Neural progenitor cell (in vitro differentiated cells): ENCODE results near the gene PER2. TPM values are rescaled to one million over a fixed set of nuclear protein-coding genes. Genes with fewer than 3 reads are reported as not detected.

Source experiments
- DNase-seq: peaks from one replicate; pipeline ENCODE4 v3.0.0-alpha.2; 2016; ENCODE audit warnings: low spot score
- H2AFZ ChIP-seq: fragments of 200-600 bp; sonication (generic); replicated peaks from 2 replicates; pipeline ENCODE4 v1.6.1; 2016; ENCODE audit warnings: antibody characterized with exemption
- H3F3A ChIP-seq: fragments of 200-600 bp; sonication (generic); 2 replicates; pipeline ENCODE4 v1.6.1; 2016; ENCODE audit warnings: antibody characterized with exemption, low read depth
- H3K27ac ChIP-seq: fragments of 200-600 bp; sonication (generic); 2 replicates; pipeline ENCODE4 v1.5.1; 2016; ENCODE audit warnings: mild to moderate bottlenecking
- H3K27me3 ChIP-seq: fragments of 200-600 bp; sonication (generic); 2 replicates; pipeline ENCODE4 v1.6.1; 2016; ENCODE audit warnings: mild to moderate bottlenecking, moderate library complexity
- H3K36me3 ChIP-seq: fragments of 200-600 bp; sonication (generic); 2 replicates; pipeline ENCODE4 v1.5.1; 2016
- H3K4me1 ChIP-seq: fragments of 200-600 bp; sonication (generic); 2 replicates; pipeline ENCODE4 v1.6.1; 2016; ENCODE audit warnings: mixed run types
- H3K4me2 ChIP-seq: fragments of 200-600 bp; sonication (generic); 2 replicates; pipeline ENCODE4 v1.6.1; 2016
- H3K4me3 ChIP-seq: fragments of 200-600 bp; sonication (generic); 2 replicates; pipeline ENCODE4 v1.5.1; 2016
- H3K79me2 ChIP-seq: fragments of 200-600 bp; sonication (generic); 2 replicates; pipeline ENCODE4 v1.6.1; 2016; ENCODE audit warnings: low read depth
- H3K9ac ChIP-seq: fragments of 200-600 bp; sonication (generic); 2 replicates; pipeline ENCODE4 v1.6.1; 2016
- H3K9me3 ChIP-seq: fragments of 200-600 bp; sonication (generic); 2 replicates; pipeline ENCODE4 v1.5.1; 2016; ENCODE audit warnings: low read depth
- H4K20me1 ChIP-seq: fragments of 200-600 bp; sonication (generic); 2 replicates; pipeline ENCODE4 v1.6.1; 2016; ENCODE audit warnings: low read depth
- H3K27ac Mint-ChIP-seq: 3 replicates; pipeline ENCODE4 v1.8.0; 2021; ENCODE audit warnings: mixed read lengths
- H3K27me3 Mint-ChIP-seq: 2 replicates; pipeline ENCODE4 v1.8.0; 2022; ENCODE audit warnings: low read depth, mild to moderate bottlenecking, inconsistent platforms, moderate library complexity, mixed read lengths; ENCODE audit not compliant: insufficient read depth
- H3K36me3 Mint-ChIP-seq: 3 replicates; pipeline ENCODE4 v1.8.0; 2021; ENCODE audit warnings: mixed read lengths
- H3K4me1 Mint-ChIP-seq: 3 replicates; pipeline ENCODE4 v1.8.0; 2021; ENCODE audit warnings: mixed read lengths
- H3K4me3 Mint-ChIP-seq: 3 replicates; pipeline ENCODE4 v1.8.0; 2021; ENCODE audit warnings: mild to moderate bottlenecking, moderate library complexity, mixed read lengths
- H3K9me3 Mint-ChIP-seq: 3 replicates; pipeline ENCODE4 v1.8.0; 2020; ENCODE audit warnings: mixed read lengths
- CTCF ChIP-seq: fragments of 200-600 bp; sonication (generic); IDR thresholded peaks from 2 replicates; pipeline ENCODE4 v1.5.1; 2017; ENCODE audit warnings: antibody characterized with exemption, mild to moderate bottlenecking
- EZH2 ChIP-seq: fragments of 200-600 bp; sonication (generic); IDR thresholded peaks from 2 replicates; pipeline ENCODE4 v1.6.1; 2017; ENCODE audit warnings: antibody characterized with exemption, mild to moderate bottlenecking, moderate library complexity
- EZH2phosphoT487 ChIP-seq: fragments of 200-600 bp; sonication (generic); IDR thresholded peaks from 2 replicates; pipeline ENCODE4 v1.6.1; 2017; ENCODE audit warnings: antibody characterized with exemption
- total RNA-seq: library from RNA; depleted of rRNA; stranded (reverse); fragments of >200 nt; gene quantifications from 2 replicates; pipeline ENCODE4 v1.2.3, GENCODE V29; 2015; ENCODE audit warnings: low replicate concordance

PER2 gene
- total RNA-seq, 1 donor from 2014 or later, result 1.4 TPM

DNA sequence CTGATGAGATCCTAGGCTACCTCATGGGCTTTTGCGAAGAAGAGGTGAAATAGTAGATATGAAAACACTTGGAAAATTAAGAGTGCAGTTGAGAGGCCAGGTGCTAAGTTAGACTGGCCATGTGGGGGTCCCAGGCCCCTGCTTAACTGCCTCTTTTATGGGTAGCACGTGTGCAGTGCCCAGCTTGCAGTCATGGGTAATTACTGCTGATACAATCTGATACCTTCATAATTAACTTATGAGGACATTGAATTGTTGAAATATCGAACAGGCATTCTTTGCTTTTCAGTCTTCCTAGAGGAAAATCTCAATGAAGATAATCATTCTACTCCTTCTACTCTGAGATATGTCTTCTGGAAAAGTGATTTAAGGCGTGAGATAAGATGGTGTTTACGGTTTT, 43.5 kb upstream of the PER2 start:
- H3K27me3 ChIP-seq, result no peaks in the 10 kb centered on the region
- no peaks in the 10 kb centered on the region for H3K4me1 ChIP-seq
- peaks cover 4% of the 10 kb centered on the region for H4K20me1 ChIP-seq
- H3K4me2 ChIP-seq, result no peak overlapping the region
- no peak overlapping the region for H3K27ac ChIP-seq
- Mint-ChIP-seq H3K4me3 (no peak overlapping the region), H3K27ac (no peak overlapping the region), H3K9me3 (no peaks in the 10 kb centered on the region), H3K27me3 (no peaks in the 10 kb centered on the region), H3K4me1 (no peaks in the 10 kb centered on the region), H3K36me3 (peaks cover 28% of the 10 kb centered on the region)
- H2AFZ ChIP-seq, result no peak overlapping the region
- no peaks in the 10 kb centered on the region for H3K79me2 ChIP-seq
- peaks cover 5% of the 10 kb centered on the region for H3K36me3 ChIP-seq
- TF ChIP-seq CTCF (no peak), EZH2phosphoT487 (no peak), EZH2 (no peak)
- H3K9me3 ChIP-seq, result no peaks in the 10 kb centered on the region
- no peak overlapping the region for H3K4me3 ChIP-seq
- no peak for DNase-seq
- no peaks in the 10 kb centered on the region for H3F3A ChIP-seq
- H3K9ac ChIP-seq, result no peak overlapping the region

DNA sequence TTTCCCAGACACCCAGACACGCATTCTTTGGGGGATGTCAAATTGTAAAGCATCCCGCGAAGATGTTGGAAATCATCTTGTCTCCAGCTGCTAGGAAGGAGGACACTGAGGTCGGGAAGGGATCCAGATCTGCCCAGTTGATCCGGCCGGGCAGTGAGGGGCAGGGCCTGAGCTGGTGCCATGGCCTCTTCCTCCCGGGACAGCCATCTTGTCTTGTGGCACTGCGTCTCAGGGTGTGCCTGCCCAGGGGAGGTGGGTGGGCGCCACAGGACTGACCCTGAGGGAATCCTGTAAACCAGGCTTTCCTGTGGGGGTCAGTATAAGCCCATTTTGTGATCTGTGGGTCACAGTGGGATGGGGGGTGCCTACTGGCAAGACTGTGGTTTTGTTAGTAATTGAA, 42.0 kb upstream of the PER2 start:
- no peaks in the 10 kb centered on the region for H3F3A ChIP-seq
- H3K36me3 Mint-ChIP-seq, result peaks cover 34% of the 10 kb centered on the region
- H3K4me3 Mint-ChIP-seq, result no peak overlapping the region
- peaks cover 3% of the 10 kb centered on the region for H4K20me1 ChIP-seq
- no peak for TF ChIP-seq EZH2
- TF ChIP-seq CTCF, result no peak
- no peak for TF ChIP-seq EZH2phosphoT487
- H2AFZ ChIP-seq, result no peak overlapping the region
- no peaks in the 10 kb centered on the region for H3K4me1 ChIP-seq
- H3K9me3 Mint-ChIP-seq, result no peaks in the 10 kb centered on the region
- H3K36me3 ChIP-seq, result peaks cover 5% of the 10 kb centered on the region
- H3K27ac ChIP-seq, result no peak overlapping the region
- no peak overlapping the region for H3K4me3 ChIP-seq
- no peaks in the 10 kb centered on the region for H3K79me2 ChIP-seq
- no peaks in the 10 kb centered on the region for H3K9me3 ChIP-seq
- no peak overlapping the region for H3K27ac Mint-ChIP-seq
- no peak overlapping the region for H3K4me2 ChIP-seq
- H3K27me3 Mint-ChIP-seq, result no peaks in the 10 kb centered on the region
- no peak overlapping the region for H3K9ac ChIP-seq
- DNase-seq, result no peak
- H3K4me1 Mint-ChIP-seq, result no peaks in the 10 kb centered on the region
- no peaks in the 10 kb centered on the region for H3K27me3 ChIP-seq

GRCh38 chr2:238327751-238328150, 39.3 kb upstream of the PER2 start:
- peaks cover 2% of the 10 kb centered on the region for H3K27me3 Mint-ChIP-seq
- no peaks in the 10 kb centered on the region for H3K4me1 ChIP-seq
- DNase-seq, result no peak
- no peak overlapping the region for H3K27ac Mint-ChIP-seq
- no peaks in the 10 kb centered on the region for H3K9me3 ChIP-seq
- no peak overlapping the region for H3K9ac ChIP-seq
- H3K4me2 ChIP-seq, result no peak overlapping the region
- H3K4me3 Mint-ChIP-seq, result no peak overlapping the region
- H2AFZ ChIP-seq, result no peak overlapping the region
- H3K79me2 ChIP-seq, result no peaks in the 10 kb centered on the region
- H3F3A ChIP-seq, result no peaks in the 10 kb centered on the region
- H3K36me3 Mint-ChIP-seq, result peaks cover 37% of the 10 kb centered on the region
- TF ChIP-seq EZH2phosphoT487 (no peak), CTCF (no peak), EZH2 (no peak)
- H3K27me3 ChIP-seq, result no peaks in the 10 kb centered on the region
- H3K9me3 Mint-ChIP-seq, result no peaks in the 10 kb centered on the region
- H3K27ac ChIP-seq, result no peak overlapping the region
- no peaks in the 10 kb centered on the region for H4K20me1 ChIP-seq
- H3K4me3 ChIP-seq, result no peak overlapping the region
- no peaks in the 10 kb centered on the region for H3K4me1 Mint-ChIP-seq
- peaks cover 5% of the 10 kb centered on the region for H3K36me3 ChIP-seq
